Mononuclear cell (primary cell): ENCODE measurements around the gene PTH1R. TPM values are rescaled to one million over a fixed set of nuclear protein-coding genes. Genes with fewer than 3 reads are reported as not detected.
A peak's percentile ranks its signal among the peaks of the same experiment; 100 is the strongest.

Source experiments
- H3K27me3 ChIP-seq: 2 replicates; pipeline ENCODE4 v1.6.0; 2011; ENCODE audit warnings: low read length, control low read depth; ENCODE audit not compliant: insufficient read depth
- H3K4me1 ChIP-seq: 2 replicates; pipeline ENCODE4 v1.5.1; 2011; ENCODE audit warnings: mild to moderate bottlenecking, low read length, control low read depth; ENCODE audit not compliant: insufficient read depth
- H3K4me3 ChIP-seq: 2 replicates; pipeline ENCODE4 v1.5.1; 2011; ENCODE audit warnings: mild to moderate bottlenecking, low read length, moderate library complexity
- H3K9me3 ChIP-seq: 2 replicates; pipeline ENCODE4 v1.5.1; 2011; ENCODE audit warnings: low read depth, mild to moderate bottlenecking, control low read depth, low read length
- total RNA-seq: library from RNA; depleted of rRNA; stranded (reverse); fragments of >200 nt; gene quantifications from one replicate; pipeline ENCODE4 v1.2.3, GENCODE V29; 2012

PTH1R gene
- total RNA-seq, 1 donor, result not detected

DNA sequence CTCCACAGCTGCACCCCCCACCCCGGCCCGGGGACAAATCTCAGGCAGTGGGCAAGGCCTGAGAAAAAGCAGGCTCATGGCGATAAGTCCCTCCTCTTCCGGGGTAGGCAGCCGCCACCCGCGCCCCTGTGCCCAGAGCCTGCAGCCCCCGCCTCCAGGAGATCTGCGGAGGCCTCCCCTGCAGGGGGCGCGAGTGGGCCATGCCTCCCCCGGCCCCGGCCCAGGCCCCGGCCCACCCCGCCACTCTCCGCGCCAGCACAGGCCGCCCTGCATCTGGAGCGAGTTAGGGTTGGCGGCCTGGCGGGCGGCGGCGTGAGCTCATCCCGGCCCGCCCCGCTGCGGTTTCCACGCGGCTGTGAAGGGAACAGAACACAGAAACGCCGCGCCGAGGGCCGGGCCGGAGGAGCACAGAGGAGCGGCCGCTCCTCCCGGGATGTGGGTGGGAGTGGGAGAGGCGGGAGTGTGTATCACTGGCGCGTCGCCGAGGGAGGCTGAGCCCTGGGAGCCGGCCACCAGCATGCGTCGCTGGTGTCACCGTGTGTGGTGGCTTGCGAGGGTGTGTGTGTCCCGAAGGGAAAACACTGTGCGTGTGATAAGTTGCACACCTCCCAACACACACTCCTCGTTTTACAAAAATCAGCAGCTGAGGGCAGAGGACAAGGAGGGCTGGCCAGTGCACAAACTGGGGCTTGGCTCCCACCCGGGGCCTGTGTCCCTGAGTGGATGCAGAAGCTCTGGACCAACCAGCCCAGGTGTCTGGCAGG lies 31.5 kb upstream of the PTH1R start:
- peaks cover 19% of the 10 kb centered on the region for H3K4me1 ChIP-seq
- peaks cover 10% of the 10 kb centered on the region for H3K9me3 ChIP-seq
- peak overlapping the region; percentile 43 for H3K4me3 ChIP-seq
- H3K27me3 ChIP-seq, result no peaks in the 10 kb centered on the region

DNA sequence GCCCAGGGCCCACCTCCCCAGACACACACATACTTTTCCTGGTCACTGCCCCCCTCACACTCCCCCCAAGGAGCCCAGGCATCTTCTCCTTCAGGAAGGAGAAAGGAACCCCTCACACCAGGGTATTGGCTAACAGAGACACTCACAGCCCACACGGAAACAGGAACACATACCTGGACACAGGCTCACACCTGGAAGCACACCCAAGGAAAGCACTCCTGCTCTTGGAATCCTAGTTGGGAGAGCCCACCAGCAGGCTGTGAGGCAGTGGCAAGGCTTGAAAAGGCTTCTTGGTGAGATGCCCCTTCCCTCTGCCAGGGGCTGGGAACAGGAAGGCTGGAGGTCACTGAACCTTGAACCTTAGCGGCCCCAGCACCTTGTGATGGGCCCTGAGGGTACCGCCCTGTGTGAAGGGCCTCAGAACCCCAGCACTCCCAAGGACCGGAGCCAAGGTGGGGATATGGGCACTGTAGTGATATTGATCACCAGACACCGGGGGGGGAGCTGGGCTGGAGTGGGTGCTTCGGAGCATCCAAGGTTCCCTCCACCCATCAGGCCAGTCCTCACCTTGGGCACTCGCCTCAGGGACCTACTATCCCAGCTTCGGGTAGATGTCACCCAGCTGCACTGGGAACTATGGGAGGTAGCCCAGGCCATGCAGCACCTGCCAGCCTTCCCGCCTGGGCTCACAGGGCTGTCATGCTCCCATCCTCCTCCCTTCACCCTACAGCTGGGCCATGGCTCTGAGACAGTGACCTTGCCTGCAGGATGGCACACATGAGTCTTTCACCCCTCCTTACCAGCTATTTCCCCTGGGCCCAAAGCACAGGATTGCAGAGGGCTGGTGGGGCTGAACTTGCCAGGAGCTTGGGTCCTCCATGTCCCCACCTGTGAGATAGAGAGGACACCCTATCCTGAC lies 30.6 kb upstream of the PTH1R start:
- Histone ChIP-seq H3K9me3 (peaks cover 1% of the 10 kb centered on the region), H3K4me3 (peak overlapping the region; percentile 43), H3K27me3 (no peaks in the 10 kb centered on the region), H3K4me1 (peaks cover 19% of the 10 kb centered on the region)

DNA sequence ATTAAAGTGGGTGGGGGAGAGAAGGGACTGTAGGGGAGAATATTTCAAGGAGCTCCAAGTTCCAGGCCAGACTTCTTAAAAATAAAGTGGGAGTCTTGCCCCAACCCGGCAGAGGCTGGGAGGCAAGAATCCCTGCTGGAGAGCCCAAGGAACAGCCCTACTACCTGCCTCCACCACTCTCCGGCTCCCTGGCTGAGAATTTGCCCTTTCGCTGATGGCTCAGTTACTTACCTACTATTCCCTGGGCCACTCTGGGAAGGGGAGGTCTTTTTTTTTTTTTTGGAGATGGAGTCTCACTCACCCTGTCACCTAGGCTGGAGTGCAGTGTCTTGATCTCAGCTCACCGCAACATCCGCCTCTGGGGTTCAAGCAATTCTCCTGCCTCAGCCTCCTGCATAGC lies 29.8 kb upstream of the PTH1R start:
- no peak overlapping the region for H3K4me3 ChIP-seq
- no peaks in the 10 kb centered on the region for H3K27me3 ChIP-seq
- H3K4me1 ChIP-seq, result peaks cover 19% of the 10 kb centered on the region
- no peaks in the 10 kb centered on the region for H3K9me3 ChIP-seq

DNA sequence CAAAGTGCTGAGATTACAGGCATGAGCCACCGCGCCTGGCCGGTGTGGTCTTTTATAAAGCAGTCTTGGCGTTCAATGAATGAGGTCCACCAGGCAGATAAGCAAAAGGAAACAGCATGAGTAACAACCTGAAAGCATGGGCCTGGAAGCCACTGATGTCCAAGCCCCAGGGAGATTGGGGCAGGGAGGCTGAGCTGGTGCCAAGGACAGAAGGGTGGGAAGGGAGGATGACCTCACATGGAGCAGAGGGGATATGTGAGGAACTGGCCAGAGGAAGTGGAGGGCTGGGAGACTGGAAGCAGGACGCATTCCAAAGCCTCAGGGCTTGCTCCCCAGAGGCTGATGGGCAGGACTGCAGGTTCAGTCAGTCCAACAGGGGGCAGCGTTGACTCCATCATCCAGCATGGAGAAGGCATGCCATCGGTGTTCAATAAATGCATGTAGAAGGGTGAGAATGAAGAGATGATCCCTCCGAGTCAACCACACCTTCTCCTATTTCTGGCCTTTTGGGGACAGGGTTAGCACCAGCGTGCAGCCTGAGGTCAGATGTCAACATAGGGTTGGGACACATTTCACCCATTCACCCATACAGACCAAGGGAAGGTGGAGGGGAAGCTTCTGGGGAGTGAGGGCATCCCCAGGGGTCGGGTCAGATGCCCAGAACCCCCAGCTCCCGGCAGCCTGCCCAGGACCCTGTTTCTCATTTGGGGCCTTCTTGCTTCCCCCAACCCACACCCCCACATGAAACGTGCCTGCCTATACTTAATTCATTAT lies 29.1 kb upstream of the PTH1R start:
- H3K9me3 ChIP-seq, result no peaks in the 10 kb centered on the region
- peaks cover 19% of the 10 kb centered on the region for H3K4me1 ChIP-seq
- no peaks in the 10 kb centered on the region for H3K27me3 ChIP-seq
- H3K4me3 ChIP-seq, result no peak overlapping the region

DNA sequence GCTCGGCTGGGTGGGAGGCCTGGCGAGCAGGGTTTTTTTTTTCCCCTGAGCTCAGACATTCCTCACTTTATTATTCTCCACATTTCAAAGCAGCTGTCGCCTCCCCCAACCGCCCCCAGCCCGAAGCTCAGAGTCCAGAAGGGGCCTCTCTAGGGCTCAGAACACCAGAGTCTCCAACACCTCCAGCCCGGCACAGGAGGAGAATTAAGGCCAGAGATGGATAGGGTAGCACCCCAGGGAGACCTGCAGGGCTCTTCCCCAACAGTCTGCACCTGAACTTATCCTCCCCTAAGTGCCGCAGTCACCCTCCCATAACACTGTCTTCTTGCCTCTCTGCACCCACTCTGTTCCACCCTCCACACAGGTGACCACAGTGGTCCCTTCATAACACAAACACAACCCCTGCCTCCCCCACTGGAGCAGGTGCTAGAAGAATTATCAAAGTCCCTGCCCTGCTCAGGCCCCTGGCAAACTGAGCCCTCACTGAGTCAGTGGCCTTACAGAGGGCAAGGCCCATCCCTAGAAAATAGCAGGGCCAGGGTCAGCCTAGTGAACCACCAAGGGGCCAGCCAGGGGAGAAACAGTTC lies 28.4 kb upstream of the PTH1R start:
- Histone ChIP-seq H3K4me3 (no peak overlapping the region), H3K27me3 (no peaks in the 10 kb centered on the region), H3K9me3 (no peaks in the 10 kb centered on the region), H3K4me1 (peaks cover 19% of the 10 kb centered on the region)

DNA sequence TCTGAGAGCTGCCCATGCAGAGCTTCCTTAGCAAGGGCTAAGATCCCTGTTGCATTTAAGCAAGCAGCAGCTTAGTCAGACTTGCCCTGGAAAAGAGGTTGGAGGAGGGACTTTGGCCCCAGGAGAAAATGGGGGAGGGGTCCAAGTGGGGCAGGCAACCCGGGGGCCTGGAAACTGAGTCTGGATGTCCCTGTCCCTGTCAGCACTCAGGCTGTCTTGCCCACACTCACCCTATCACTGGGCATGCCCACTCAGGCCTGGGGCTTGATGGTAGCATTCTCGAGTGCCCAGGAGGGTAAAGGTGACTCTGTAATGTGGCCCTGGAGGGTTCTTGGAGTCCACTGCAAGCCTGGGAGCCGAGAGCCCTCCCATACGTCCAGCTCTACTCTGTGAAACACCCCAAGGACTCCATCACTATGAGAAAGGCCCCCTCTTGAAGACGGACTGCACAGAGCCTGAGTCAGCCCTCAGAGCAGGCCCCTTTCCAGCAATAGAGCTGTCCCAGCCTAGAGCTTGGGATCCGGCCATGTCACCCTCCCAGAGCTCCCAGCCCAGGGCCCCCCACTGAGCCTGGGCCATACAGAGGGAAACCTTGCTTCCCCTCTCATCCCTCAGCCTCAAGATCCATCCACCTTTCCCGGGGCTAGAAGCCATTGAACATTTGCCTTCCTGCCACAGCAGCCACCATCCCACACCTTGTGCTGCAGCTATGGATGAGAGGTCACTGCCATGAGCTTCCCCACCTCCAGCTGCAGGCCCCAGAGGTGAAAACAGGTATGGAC lies 27.6 kb upstream of the PTH1R start:
- Histone ChIP-seq H3K9me3 (no peaks in the 10 kb centered on the region), H3K4me3 (no peak overlapping the region), H3K4me1 (peaks cover 18% of the 10 kb centered on the region), H3K27me3 (no peaks in the 10 kb centered on the region)

DNA sequence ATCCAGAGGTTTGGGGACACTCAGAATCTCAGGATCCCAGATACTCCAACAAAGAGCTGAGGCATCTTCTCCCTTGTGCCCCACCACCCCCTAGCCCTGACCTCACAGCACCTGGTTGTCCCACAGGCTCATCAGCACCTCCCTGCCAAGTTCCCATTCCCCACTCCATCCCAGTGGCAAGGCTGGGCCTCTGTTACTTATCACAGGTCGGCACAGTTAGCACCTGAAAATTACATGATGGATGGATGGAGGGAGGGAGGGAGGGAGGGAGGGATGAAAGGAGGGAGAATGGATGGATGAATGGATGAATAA lies 27.1 kb upstream of the PTH1R start:
- Histone ChIP-seq H3K9me3 (no peaks in the 10 kb centered on the region), H3K4me1 (peaks cover 13% of the 10 kb centered on the region), H3K27me3 (no peaks in the 10 kb centered on the region), H3K4me3 (no peak overlapping the region)

DNA sequence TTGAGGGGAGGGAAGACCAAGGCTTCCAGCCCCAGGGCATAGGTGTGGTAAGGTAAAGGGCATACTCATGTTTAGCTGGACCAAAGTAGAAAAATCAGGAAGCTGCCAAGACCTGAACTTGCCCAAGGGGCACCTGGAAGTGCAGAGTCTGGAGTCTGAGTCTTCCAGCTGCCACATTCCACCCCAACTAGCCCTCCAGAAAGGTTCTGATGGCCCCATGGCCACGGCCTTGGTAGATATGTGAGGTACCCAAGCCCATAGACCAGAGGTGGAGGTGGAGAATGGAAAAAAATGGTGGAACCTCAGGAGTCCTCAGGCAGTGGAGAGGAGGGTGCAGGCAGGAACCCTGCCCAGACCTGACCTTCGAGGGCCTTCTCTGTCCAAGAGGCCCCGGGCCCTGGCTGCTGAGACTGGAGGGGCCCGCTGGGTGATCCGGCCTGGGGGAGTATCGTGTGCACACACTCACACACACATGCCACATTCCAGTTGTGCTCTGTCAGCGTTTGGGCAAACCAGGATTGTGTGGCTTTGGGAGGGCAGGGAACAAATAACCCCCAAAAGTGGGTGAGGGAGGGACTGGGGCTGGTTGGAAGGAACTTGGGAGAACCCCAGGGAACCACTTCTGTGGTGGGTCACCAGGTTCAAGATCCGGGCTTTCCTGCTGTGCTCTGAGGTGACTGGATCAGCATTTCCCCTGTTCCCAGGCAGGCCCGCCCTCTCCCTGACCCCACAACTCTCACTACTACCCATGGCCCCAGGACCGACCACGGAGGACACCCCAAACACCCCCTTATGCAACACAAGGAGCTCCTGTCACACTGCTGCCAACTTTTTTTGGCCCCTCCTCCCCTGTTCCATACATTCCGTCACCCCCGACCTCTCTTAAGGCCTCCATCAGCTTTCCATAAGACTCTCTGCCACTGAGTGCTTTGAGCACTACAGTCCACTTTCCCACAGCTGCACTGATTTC lies 25.9 kb upstream of the PTH1R start:
- H3K4me3 ChIP-seq, result no peak overlapping the region
- no peaks in the 10 kb centered on the region for H3K27me3 ChIP-seq
- peaks cover 2% of the 10 kb centered on the region for H3K4me1 ChIP-seq
- H3K9me3 ChIP-seq, result no peaks in the 10 kb centered on the region

DNA sequence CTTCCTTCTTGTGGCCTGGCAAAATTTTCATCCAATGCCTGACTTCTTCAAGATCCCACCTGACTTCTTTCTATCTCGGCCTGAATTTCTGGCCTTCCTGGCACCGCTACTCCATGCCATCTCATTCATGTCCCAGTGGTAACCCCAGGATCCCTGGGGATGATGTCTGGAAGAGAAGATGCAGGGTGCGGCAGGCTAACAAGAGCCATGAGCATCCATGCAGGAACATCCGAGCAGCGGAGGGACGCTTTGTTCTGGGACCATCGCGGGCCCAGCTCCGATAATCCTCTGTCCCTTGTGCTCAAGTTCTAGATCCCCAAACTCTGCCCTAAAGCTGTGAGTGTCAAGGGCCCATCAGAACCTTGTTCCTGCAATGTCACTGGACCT lies 25.2 kb upstream of the PTH1R start:
- Histone ChIP-seq H3K4me3 (no peak overlapping the region), H3K9me3 (no peaks in the 10 kb centered on the region), H3K27me3 (no peaks in the 10 kb centered on the region), H3K4me1 (no peaks in the 10 kb centered on the region)

DNA sequence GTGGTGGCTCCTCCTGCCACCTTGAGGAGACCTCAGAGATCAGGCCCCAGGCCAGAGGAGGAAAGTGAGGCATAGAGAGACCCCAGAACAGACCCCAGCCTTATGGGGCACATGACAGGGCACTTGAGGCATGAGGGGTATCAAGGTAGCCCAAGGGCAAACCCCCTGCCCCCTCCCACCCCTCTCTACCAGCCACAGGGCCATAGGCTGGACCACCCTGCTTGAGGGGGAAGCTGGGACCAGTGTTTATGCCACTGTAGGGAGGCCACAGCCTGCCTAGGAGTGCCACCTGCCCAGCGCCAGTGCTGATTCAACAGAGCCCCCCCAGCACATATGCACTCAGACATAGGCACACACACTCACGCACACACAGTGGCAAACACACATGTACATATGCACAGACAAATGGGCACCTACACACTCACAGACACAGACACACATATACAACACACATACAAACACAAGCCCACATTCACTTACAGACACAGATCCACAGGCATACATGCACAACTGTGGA lies 24.6 kb upstream of the PTH1R start:
- Histone ChIP-seq H3K9me3 (no peaks in the 10 kb centered on the region), H3K27me3 (no peaks in the 10 kb centered on the region), H3K4me1 (no peaks in the 10 kb centered on the region), H3K4me3 (no peak overlapping the region)

DNA sequence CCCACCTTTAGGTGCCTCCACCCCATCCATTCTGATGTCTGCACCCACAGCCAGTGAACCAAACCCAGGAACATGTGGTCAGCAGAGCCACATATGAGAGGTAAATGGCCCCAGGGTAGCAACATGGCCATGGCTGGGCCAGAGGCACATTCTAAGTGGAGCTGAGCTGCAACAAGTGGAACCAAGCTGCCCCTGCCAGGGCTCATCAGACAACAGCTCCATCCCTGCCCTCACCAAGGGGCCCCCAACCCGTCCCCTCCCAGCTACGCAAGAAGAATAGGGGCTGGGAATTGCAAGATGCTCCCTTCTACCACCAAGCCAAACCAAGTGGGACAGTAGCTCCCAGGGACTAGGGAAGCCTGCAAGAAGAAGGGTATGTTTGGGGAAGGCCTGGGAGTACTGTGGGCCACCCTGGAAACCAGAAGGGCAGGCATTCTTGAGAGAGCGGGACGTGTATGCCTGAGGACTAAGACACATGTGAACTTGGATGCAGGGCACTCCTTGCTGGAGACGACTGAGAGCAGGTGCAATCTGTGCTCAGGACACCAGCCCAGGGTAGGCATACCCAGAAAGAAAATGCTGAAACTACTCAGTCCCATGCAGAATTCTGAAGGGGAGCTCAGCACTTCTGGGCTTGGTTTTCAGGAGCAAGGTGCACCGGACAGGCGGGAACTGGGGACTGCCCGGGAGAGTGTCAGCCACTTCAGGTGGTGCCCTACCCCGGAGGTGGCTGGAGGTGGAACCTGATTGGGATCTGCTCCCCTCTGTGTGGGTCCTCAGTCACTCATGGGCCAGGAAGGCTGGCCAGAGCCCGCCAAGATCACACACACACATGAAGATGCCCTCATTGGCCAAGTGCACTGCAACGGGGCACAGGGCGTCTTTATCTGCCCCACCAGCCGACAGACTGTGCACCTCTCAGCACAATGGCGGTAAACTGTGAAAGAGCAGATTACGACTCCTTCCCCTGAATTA lies 23.8 kb upstream of the PTH1R start:
- Histone ChIP-seq H3K27me3 (no peaks in the 10 kb centered on the region), H3K4me3 (no peak overlapping the region), H3K9me3 (no peaks in the 10 kb centered on the region), H3K4me1 (no peaks in the 10 kb centered on the region)

DNA sequence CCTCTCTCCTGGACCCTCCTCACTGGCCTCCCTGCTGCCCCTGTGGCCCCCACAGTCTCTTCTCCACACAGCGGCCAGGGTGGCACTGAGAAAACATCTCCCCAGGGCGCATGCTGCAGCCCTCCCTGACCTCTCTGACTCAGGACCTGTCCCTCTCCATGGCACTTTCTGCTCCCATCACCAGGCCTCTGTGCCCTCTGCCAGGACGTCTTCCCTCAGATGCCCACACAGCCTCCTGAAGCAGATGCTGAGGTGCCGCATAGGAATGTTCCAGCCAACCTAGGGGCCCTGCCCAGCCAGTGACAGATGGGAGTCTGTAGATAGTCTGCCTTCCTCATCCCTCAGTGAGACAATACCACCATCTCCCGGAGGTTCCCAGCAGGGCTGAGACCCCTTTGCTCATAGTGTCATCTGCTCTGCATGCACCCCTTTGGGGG lies 22.9 kb upstream of the PTH1R start:
- H3K4me1 ChIP-seq, result no peaks in the 10 kb centered on the region
- no peak overlapping the region for H3K4me3 ChIP-seq
- no peaks in the 10 kb centered on the region for H3K27me3 ChIP-seq
- H3K9me3 ChIP-seq, result no peaks in the 10 kb centered on the region
